A549 (cell line): ENCODE results near the gene SKP1. TPM values are rescaled to one million over a fixed set of nuclear protein-coding genes. Genes with fewer than 3 reads are reported as not detected.

Experiments used
- ATAC-seq, 2 experiments: fragments of 200-7000 bp in 1 of 2; fragments of >200 bp in 1 of 2; cut with Nextera tagmentation in 1 of 2; cut with Tn5 transposase in 1 of 2; 3 replicates each; pipeline versions ENCODE4 v1.8.0 to v1.9.1; 2018 to 2020; ENCODE audit warnings: mild to moderate bottlenecking in 1 of 2, moderate library complexity in 1 of 2
- CTCF ChIA-PET: fragments of 300-600 bp; sonication (Branson Sonifier 250); formaldehyde crosslinking; extraction: SDS; loops from one replicate; lab custom pipeline; 2021; ENCODE audit warnings: antibody characterized with exemption, inconsistent platforms; lab: Yijun Ruan, JAX
- POLR2A ChIA-PET: fragments of 350-600 bp; formaldehyde crosslinking; extraction: SDS; loops from one replicate; lab custom pipeline; 2021; ENCODE audit warnings: antibody characterized with exemption, inconsistent platforms; lab: Yijun Ruan, JAX
- DNase-seq, 2 experiments: peaks; one replicate each; pipeline versions ENCODE4 v3.0.0 to v3.0.0-alpha.2; 2011 to 2016; ENCODE audit warnings: low read depth in 1 of 2, low spot score in 1 of 2
- FAIRE-seq: peaks from 2 replicates; lab custom pipeline; 2011; peaks lifted over from hg19 to GRCh38; lab: Jason Lieb, UNC
- H3K27ac ChIP-seq, 2 experiments: fragments of >200 bp; sonication (Bioruptor Twin); formaldehyde crosslinking; 3 replicates each; pipeline ENCODE4 v1.5.1; 2016 to 2017
- H3K4me1 ChIP-seq: fragments of >200 bp; sonication (Bioruptor Twin); formaldehyde crosslinking; 3 replicates; pipeline ENCODE4 v1.6.1; 2016
- H3K4me2 ChIP-seq: fragments of >200 bp; sonication (Bioruptor Twin); formaldehyde crosslinking; 3 replicates; pipeline ENCODE4 v1.6.1; 2016
- H3K4me3 ChIP-seq: fragments of >200 bp; sonication (Bioruptor Twin); formaldehyde crosslinking; 3 replicates; pipeline ENCODE4 v1.5.1; 2016
- H3K9me3 ChIP-seq: fragments of >200 bp; sonication (Bioruptor Twin); formaldehyde crosslinking; 3 replicates; pipeline ENCODE4 v1.6.1; 2016
- CBX8 ChIP-seq: fragments of 200-600 bp; sonication (generic); IDR thresholded peaks from 2 replicates; pipeline ENCODE4 v1.6.1; 2016
- CEBPB ChIP-seq, 2 experiments: fragments of >200 bp in 1 of 2; sonication (Bioruptor Twin) in 1 of 2; formaldehyde crosslinking in 1 of 2; IDR thresholded peaks; 2 replicates each; pipeline ENCODE4 v1.6.1; 2012 to 2016
- HOXA7 ChIP-seq: fragments of 250-450 bp; sonication (Bioruptor Pico); IDR thresholded peaks from 2 replicates; pipeline ENCODE4 v1.5.0; 2020; ENCODE audit warnings: mild to moderate bottlenecking, moderate library complexity
- HOXB13 ChIP-seq: fragments of 250-450 bp; sonication (Bioruptor Pico); IDR thresholded peaks from 2 replicates; pipeline ENCODE4 v1.5.0; 2020; ENCODE audit warnings: low read depth, mild to moderate bottlenecking, moderate library complexity
- MAZ ChIP-seq: fragments of 150-350 bp; IDR thresholded peaks from 2 replicates; pipeline ENCODE4 v1.6.1; 2014; ENCODE audit warnings: antibody characterized with exemption, low read depth, low read length, borderline replicate concordance
- NFE2L2 ChIP-seq: fragments of 150-350 bp; conservative IDR thresholded peaks from 2 replicates; pipeline ENCODE4 v1.6.1; 2014; ENCODE audit warnings: low read length
- RNF2 ChIP-seq: fragments of 200-600 bp; sonication (generic); IDR thresholded peaks from 2 replicates; pipeline ENCODE4 v1.6.1; 2016; ENCODE audit warnings: low read depth, mild to moderate bottlenecking, antibody characterized with exemption, moderate library complexity, borderline replicate concordance
- SMC3 ChIP-seq: fragments of >200 bp; sonication (Bioruptor Twin); formaldehyde crosslinking; IDR thresholded peaks from 3 replicates; pipeline ENCODE4 v1.6.1; 2018; ENCODE audit warnings: inconsistent platforms
- ZC3H11A ChIP-seq: fragments of 450-650 bp; IDR thresholded peaks from 2 replicates; pipeline ENCODE4 v1.6.1; 2014; ENCODE audit warnings: antibody characterized with exemption, mild to moderate bottlenecking
- ZFP36 ChIP-seq: fragments of 450-650 bp; IDR thresholded peaks from 2 replicates; pipeline ENCODE4 v1.6.1; 2014; ENCODE audit warnings: borderline replicate concordance; ENCODE audit not compliant: partially characterized antibody
- WGBS: methylation state at CpG from one replicate; pipeline ENCODE4 v1.1.6; 2017; ENCODE audit errors: missing lambda C conversion rate; 5-methylcytosine and 5-hydroxymethylcytosine counted together
- polyA plus RNA-seq, 4 experiments: library from polyadenylated mRNA; depleted of rRNA in 3 of 4; stranded (reverse); fragments of >200 nt; fragmentation: RNase III in 1 of 4; extraction: RNeasy Plus Mini Kit Qiagen cat#74134 plus additional on column Dnase treatment in 1 of 4; gene quantifications; 2 replicates in 3 of 4; 3 replicates in 1 of 4; pipeline ENCODE4 v1.2.3, GENCODE V29; 2011 to 2017
- TF ChIP-seq, protein P1 (sequence below): IDR thresholded peaks from 2 replicates; pipeline ENCODE4 v1.6.1; 2012
- TF ChIP-seq, protein P2 (sequence below): fragments of 250-450 bp; sonication (Bioruptor Pico); IDR thresholded peaks from 2 replicates; pipeline ENCODE4 v1.5.0; 2021; ENCODE audit warnings: mild to moderate bottlenecking, moderate library complexity, borderline replicate concordance
- TF ChIP-seq, protein P3 (sequence below): fragments of 250-450 bp; sonication (Bioruptor Pico); IDR thresholded peaks from 2 replicates; pipeline ENCODE4 v1.5.0; 2020; ENCODE audit warnings: low read depth, mild to moderate bottlenecking, moderate library complexity
- TF ChIP-seq, protein P4 (sequence below): IDR thresholded peaks from 2 replicates; pipeline ENCODE4 v1.6.1; 2012; ENCODE audit warnings: low read depth, borderline replicate concordance

The SKP1 gene
- polyA plus RNA-seq, 2 of the 4 experiments (the other 2 are of a cell fraction), result 776 to 870 TPM

DNA sequence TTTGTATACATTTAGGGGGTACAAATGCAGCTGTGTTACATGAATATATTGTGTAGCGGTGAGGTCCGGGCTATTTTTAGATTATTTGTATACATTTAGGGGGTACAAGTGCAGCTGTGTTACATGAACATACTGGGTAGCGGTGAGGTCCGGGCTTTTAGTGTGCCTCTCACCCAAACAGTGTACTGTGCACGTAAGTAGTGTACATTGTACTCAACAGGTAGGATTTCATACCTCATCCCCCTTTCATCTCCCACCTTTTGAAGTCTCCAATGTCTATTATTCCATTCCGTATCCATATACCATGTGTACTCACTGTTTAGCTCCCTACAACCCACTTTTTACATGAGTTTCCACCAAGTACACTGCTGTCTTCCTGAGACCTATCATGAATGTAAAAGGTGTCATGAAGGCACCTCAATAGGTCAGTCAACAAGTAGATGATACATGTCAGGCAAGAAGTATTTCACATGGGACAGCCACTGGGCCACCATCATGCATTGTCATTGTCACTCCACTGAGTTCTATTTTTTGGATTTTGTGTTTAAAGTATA is 27.7 kb downstream of the SKP1 start:
- TF ChIP-seq ZC3H11A (no peak), SMC3 (no peak)
- TF ChIP-seq, protein P1, sequence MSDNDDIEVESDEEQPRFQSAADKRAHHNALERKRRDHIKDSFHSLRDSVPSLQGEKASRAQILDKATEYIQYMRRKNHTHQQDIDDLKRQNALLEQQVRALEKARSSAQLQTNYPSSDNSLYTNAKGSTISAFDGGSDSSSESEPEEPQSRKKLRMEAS, result no peak
- no peak for ATAC-seq
- POLR2A ChIA-PET, result no interaction called here
- no peak overlapping the region for H3K27ac ChIP-seq
- no peaks in the 10 kb centered on the region for H3K9me3 ChIP-seq
- no peak overlapping the region for H3K4me3 ChIP-seq
- H3K4me1 ChIP-seq, result peaks cover 6% of the 10 kb centered on the region; the same call in 2 of the 3 replicates
- DNase-seq, result no peak
- no peak for FAIRE-seq
- CTCF ChIA-PET, result interaction anchor here (0.9 to 20.9 kb wide), 6 partner anchors 8 to 140 kb away, joined by 3 to 546 read pairs (median 12); no protein-coding TSS in a partner anchor
- whole genome bisulfite sequencing, result 90% methylated on average over 6 of the region's 6 CpGs
- no peak overlapping the region for H3K4me2 ChIP-seq

DNA sequence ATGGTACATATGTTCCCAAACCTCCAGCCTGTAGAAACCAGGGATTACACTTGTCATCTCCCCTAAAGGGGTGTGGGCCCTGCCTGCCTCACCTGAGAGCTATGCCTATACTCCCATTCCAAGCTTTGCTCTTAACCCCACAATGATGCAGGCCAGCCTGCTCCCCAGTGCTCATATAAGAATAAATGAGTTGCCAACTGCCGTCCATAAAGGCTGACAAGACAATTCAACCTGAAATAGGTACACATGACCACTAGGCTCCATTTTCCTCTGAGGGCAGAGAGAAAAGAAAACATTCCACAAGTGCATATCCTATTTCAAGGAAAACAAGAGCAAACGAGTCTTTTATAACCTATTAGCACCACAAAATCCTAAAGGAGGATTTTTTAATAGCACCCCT is 28.4 kb downstream of the SKP1 start:
- TF ChIP-seq, protein P2, sequence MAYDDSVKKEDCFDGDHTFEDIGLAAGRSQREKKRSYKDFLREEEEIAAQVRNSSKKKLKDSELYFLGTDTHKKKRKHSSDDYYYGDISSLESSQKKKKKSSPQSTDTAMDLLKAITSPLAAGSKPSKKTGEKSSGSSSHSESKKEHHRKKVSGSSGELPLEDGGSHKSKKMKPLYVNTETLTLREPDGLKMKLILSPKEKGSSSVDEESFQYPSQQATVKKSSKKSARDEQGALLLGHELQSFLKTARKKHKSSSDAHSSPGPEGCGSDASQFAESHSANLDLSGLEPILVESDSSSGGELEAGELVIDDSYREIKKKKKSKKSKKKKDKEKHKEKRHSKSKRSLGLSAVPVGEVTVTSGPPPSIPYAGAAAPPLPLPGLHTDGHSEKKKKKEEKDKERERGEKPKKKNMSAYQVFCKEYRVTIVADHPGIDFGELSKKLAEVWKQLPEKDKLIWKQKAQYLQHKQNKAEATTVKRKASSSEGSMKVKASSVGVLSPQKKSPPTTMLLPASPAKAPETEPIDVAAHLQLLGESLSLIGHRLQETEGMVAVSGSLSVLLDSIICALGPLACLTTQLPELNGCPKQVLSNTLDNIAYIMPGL (CRISPR knock-in tag), result no peak
- no peak for TF ChIP-seq CBX8
- TF ChIP-seq MAZ, result no peak
- POLR2A ChIA-PET, result no interaction called here
- Histone ChIP-seq H3K4me2 (no peak overlapping the region), H3K4me1 (peaks cover 6% of the 10 kb centered on the region; the same call in 2 of the 3 replicates), H3K4me3 (no peak overlapping the region), H3K9me3 (no peaks in the 10 kb centered on the region), H3K27ac (no peak overlapping the region)
- WGBS, result 56% methylated on average over 2 of the region's 2 CpGs
- ATAC-seq (no peak), FAIRE-seq (no peak), DNase-seq (no peak)
- CTCF ChIA-PET, result interaction anchor here (0.7 to 20.9 kb wide), 6 partner anchors 17 to 103 kb away, joined by 4 to 546 read pairs (median 6); no protein-coding TSS in a partner anchor

DNA sequence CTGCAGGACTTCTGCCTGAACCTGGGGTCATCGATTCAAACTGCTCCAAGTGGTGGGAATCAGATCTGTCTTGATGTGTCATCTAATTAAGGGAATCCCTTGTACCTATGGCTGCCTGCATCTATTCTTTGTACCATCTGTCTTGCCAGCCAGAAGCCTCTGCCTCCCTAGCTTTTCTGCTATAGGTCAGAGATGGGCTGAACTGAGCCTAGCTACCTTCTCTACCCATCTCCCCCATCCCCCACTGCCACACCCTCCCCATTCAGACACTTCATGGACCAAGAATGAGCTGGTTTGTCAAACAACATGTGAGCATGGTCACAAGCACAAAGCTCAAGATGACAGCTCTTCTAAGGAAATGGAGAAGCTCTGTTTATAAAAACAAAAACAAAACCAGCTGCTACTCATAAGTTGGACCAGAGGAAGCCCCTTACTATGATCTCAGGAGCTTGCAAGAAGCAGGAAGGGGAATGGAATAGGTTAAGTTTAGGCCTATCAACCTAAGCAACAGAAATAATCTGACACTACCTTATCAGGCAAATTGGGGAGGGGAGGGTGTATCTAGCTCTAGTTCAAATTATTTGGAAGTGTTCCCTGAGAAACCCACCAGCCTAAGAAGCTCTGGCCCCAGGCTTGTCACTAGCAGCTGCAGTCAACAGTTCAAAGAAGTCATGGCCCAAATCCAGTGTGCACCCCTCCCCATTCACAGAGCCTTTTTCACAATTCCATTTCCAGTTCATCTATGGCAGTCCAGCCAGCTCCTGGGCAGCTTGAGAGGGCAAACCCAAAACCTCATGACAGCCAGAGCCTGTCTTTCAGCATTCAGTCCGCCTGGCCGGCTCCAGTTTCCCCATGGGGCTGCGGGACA is 29.9 kb downstream of the SKP1 start:
- CTCF ChIA-PET, result interaction anchor here (0.9 to 20.9 kb wide), 14 partner anchors 8 to 142 kb away, joined by 3 to 546 read pairs (median 5); partner anchors contain the start of gene VDAC1
- 82% methylated on average over 4 of the region's 4 CpGs for WGBS
- no peak for DNase-seq
- H3K9me3 ChIP-seq, result no peaks in the 10 kb centered on the region
- peaks cover 6% of the 10 kb centered on the region; the same call in 2 of the 3 replicates for H3K4me1 ChIP-seq
- peak in 1 of 2 experiments; percentile 2; a peak in 1 of 6 replicates for ATAC-seq
- H3K4me3 ChIP-seq, result no peak overlapping the region
- H3K4me2 ChIP-seq, result no peak overlapping the region
- TF ChIP-seq CEBPB (IDR thresholded peaks at IDR 0.05), result no peak
- TF ChIP-seq NFE2L2, result no peak
- TF ChIP-seq, protein P3, sequence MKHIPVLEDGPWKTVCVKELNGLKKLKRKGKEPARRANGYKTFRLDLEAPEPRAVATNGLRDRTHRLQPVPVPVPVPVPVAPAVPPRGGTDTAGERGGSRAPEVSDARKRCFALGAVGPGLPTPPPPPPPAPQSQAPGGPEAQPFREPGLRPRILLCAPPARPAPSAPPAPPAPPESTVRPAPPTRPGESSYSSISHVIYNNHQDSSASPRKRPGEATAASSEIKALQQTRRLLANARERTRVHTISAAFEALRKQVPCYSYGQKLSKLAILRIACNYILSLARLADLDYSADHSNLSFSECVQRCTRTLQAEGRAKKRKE (CRISPR knock-in tag), result no peak
- no peak for TF ChIP-seq HOXB13
- TF ChIP-seq RNF2, result no peak
- TF ChIP-seq, protein P4, sequence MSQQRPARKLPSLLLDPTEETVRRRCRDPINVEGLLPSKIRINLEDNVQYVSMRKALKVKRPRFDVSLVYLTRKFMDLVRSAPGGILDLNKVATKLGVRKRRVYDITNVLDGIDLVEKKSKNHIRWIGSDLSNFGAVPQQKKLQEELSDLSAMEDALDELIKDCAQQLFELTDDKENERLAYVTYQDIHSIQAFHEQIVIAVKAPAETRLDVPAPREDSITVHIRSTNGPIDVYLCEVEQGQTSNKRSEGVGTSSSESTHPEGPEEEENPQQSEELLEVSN, result no peak
- TF ChIP-seq HOXA7 (CRISPR knock-in tag), result no peak
- TF ChIP-seq ZFP36, result no peak
- no peak overlapping the region for H3K27ac ChIP-seq
- POLR2A ChIA-PET, result no interaction called here
- FAIRE-seq, result no peak
